PFSK-1 (cell line): ENCODE data around the gene ZNF280C.

ENCODE experiments used
- FOXP2 ChIP-seq: optimal IDR thresholded peaks from 2 replicates; pipeline ENCODE3; 2011; ENCODE audit warnings: borderline replicate concordance, control low read depth, inconsistent platforms; ENCODE audit not compliant: insufficient read depth; ENCODE audit errors: extremely low read length, extremely low read depth
- POLR2AphosphoS5 ChIP-seq: IDR thresholded peaks from 2 replicates; pipeline ENCODE4 v1.6.1; 2012; ENCODE audit warnings: low read depth, mild to moderate bottlenecking, control low read depth, low read length, moderate library complexity
- SIN3A ChIP-seq: IDR thresholded peaks from 2 replicates; pipeline ENCODE4 v1.6.1; 2012; ENCODE audit warnings: mild to moderate bottlenecking, low read length, moderate library complexity, borderline replicate concordance; ENCODE audit not compliant: insufficient read depth
- TAF1 ChIP-seq: IDR thresholded peaks from 2 replicates; pipeline ENCODE4 v1.6.1; 2012; ENCODE audit warnings: low read length, control low read depth, borderline replicate concordance; ENCODE audit not compliant: insufficient read depth

- TF ChIP-seq SIN3A = no peak
- no peak for TF ChIP-seq FOXP2
- no peak for TF ChIP-seq TAF1
- no peak for TF ChIP-seq POLR2AphosphoS5
These were observed 97.1 kb downstream of the ZNF280C start, which contains the start of gene RAB33A for GRCh38 chrX:130171446-130172126.
